Measurements from ENCODE around the gene PTCD1.
A peak's percentile ranks its signal among the peaks of the same experiment; 100 is the strongest.
"Not testable (repeated sequence)": the region's sequence is repeated elsewhere in the genome, so short reads cannot be mapped to it uniquely, and the experiment has no call there.

Gene PTCD1

DNA sequence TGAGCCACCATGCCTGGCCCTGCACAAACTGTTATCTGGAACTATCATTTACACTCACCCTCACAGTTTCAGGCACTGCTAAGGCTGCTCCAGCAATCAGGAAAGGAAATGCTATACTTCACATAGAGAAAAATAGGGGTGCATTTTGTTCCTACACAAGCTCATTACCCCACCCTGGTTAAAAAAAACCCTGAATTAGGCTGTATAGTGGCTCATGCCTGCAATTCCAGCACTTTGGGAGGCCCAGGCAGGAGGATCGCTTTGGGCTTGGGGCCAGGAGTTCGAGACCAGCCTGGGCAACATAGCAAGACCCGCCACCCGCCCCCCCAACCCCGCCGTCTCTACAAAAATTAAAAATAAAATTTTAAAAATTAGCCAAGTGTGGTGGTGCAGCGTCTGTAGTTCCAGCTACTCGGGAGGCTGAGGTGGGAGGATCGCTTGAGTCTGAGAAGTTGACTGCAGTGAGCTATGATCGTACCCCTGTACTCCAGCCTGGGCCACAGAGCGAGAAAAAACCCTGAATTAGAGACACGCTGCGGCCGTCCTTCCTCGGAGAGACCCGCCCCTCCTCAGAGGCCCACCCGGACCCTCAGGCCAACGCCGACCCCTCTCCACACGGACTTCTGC is 539 bp downstream of the PTCD1 start:
- Mint-ChIP-seq H3K4me1 (peaks cover 37% of the 10 kb centered on the region), H3K4me3 (peak overlapping the region; percentile 99), H3K36me3 (ENCODE audit: insufficient read depth) (peaks cover 18% of the 10 kb centered on the region), H3K27me3 (no peaks in the 10 kb centered on the region), H3K27ac (ENCODE audit: low read depth) (peak overlapping the region; percentile 98), H3K9me3 (no peaks in the 10 kb centered on the region)
- ATAC-seq (replicated peaks; ENCODE audit: extremely low read depth, poor library complexity, severe bottlenecking): peak; percentile 55
- DNase-seq (ENCODE audit: low spot score in 2 of 2): no peak

DNA sequence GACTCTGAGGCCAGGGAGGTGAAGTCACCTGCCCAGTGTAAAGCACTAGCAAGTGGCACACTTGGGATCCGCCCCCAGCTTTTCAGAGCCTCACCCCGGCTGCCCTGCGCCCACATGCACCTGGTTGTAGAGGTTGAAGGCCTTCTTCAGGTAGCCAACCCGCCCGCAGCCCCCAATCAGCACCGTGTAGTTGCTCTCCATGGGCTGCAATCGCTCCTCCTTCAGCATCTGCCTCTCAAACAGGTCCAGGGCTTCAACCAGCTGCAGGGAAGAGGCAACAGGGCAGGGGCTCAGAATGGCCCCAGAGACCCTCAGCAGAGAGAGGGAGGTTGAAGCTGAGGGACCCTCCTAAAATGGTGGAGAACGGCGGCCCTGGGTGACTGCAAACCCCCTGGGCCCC is 5.4 kb downstream of the PTCD1 start:
- ATAC-seq (replicated peaks; ENCODE audit: extremely low read depth, poor library complexity, severe bottlenecking): no peak
- Mint-ChIP-seq H3K36me3 (ENCODE audit: insufficient read depth) (peaks cover 12% of the 10 kb centered on the region), H3K4me1 (no peaks in the 10 kb centered on the region)

DNA sequence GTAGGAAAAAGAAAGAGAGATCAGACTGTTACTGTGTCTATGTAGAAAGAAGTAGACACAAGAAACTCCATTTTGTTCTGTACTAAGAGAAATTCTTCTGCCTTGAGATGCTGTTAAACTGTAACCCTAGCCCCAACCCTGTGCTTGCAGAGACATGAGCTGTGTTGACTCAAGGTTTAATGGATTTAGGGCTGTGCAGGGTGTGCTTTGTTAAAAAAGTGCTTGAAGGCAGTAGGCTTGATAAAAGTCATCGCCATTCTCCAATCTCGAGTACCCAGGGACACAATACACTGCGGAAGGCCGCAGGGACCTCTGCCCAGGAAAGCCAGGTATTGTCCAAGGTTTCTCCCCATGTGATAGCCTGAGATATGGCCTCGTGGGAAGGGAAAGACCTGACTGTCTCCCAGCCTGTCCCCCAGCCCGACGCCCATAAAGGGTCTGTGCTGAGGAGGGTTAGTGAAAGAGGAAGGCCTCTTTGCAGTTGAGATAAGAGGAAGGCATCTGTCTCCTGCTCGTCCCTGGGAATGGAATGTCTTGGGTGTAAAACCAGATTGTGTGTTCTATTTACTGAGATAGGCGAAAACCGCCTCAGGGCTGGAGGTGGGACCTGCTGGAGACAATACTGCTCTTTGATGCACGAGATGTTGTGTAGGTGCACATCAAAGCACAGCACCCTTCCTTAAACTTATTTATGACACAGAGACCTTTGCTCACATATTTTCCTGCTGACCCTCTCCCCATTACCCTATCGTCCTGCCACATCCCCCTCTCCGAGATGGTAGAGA is 6.7 kb downstream of the PTCD1 start:
- H3K36me3 Mint-ChIP-seq (ENCODE audit: insufficient read depth): peaks cover 16% of the 10 kb centered on the region
- H3K27ac Mint-ChIP-seq (ENCODE audit: low read depth); H3K9me3 Mint-ChIP-seq; H3K4me1 Mint-ChIP-seq; H3K4me3 Mint-ChIP-seq; H3K27me3 Mint-ChIP-seq; DNase-seq (ENCODE audit: low spot score in 2 of 2); ATAC-seq (replicated peaks; ENCODE audit: extremely low read depth, poor library complexity, severe bottlenecking): not testable (repeated sequence)

More for the DNA sequence above, 5.4 kb downstream of the PTCD1 start:
- Mint-ChIP-seq H3K4me3 (no peak overlapping the region), H3K27ac (ENCODE audit: low read depth) (no peak overlapping the region), H3K9me3 (no peaks in the 10 kb centered on the region), H3K27me3 (no peaks in the 10 kb centered on the region)
- DNase-seq (ENCODE audit: low spot score in 2 of 2): no peak

DNA sequence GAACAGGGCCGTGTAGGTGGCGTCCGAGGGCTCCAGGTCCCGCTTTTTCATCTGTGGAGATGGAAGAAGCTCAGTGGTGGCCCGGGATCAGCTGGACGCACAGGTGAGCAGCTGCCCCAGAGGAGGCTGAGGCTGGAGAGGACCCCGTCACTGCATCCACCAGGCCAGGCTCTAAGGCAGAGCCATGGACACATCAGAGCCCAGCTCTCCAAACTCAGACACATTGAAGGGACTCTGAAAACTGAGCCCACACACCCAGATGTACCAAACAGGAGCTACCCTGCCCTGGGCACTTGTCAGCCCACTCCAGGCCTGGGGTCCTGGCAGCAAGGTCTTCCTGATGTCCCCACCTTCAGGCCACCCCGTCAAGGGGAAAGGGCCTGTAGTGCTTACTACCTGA is 8.8 kb downstream of the PTCD1 start:
- Mint-ChIP-seq H3K9me3 (no peaks in the 10 kb centered on the region), H3K27me3 (no peaks in the 10 kb centered on the region), H3K36me3 (ENCODE audit: insufficient read depth) (peaks cover 18% of the 10 kb centered on the region), H3K4me3 (no peak overlapping the region), H3K4me1 (no peaks in the 10 kb centered on the region), H3K27ac (ENCODE audit: low read depth) (no peak overlapping the region)
- ATAC-seq (replicated peaks; ENCODE audit: extremely low read depth, poor library complexity, severe bottlenecking): no peak
- DNase-seq (ENCODE audit: low spot score in 2 of 2): no peak

- DNase-seq (ENCODE audit: low spot score in 2 of 2) (no peak), ATAC-seq (replicated peaks; ENCODE audit: extremely low read depth, poor library complexity, severe bottlenecking) (no peak)
- Mint-ChIP-seq H3K36me3 (ENCODE audit: insufficient read depth) (peaks cover 18% of the 10 kb centered on the region), H3K4me1 (no peaks in the 10 kb centered on the region), H3K27ac (ENCODE audit: low read depth) (no peak overlapping the region), H3K27me3 (no peaks in the 10 kb centered on the region), H3K4me3 (no peak overlapping the region), H3K9me3 (no peaks in the 10 kb centered on the region)
Observed at GRCh38 chr7:99428972-99429566, 9.5 kb downstream of the PTCD1 start.

DNA sequence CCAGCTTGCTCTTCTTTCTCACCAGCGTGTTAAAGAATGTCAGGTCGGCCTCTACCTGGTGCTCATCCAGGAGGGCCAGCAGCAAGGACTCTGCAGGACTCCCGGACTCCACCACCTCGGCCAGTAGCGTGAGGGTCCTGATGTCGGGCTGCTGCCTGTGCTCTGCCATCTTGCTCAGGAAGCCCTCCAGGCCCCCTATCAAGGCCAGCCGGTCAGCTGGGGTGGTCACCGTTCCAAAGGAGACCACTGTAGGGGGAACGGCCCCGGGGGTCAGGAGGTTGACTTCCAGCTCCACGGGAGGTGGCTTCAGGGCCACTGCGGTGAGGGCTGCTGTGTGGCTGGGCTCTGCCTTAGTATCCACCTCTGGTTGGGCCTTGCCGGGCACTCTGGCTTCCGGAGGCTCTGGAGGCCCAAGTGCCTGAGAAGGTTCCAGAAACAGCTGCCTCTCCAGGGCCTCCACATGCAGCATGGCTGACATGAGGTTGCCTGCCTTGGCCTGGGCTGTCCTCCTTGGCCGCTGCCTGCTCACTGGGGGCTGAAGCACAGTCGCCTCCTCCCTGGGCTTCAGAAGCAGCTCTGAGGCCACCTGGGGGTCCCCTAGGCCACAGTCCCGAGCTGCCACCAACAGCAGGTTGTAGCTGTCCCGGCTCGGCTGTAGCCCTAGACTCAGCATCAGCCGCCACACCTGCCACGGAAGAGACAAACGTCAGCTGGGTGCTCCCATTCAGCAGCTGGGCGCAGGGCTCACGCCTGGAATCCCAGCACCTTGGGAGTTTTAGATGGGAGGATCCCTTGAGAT is 13.5 kb downstream of the PTCD1 start:
- DNase-seq (ENCODE audit: low spot score in 2 of 2) (no peak), ATAC-seq (replicated peaks; ENCODE audit: extremely low read depth, poor library complexity, severe bottlenecking) (no peak)
- Mint-ChIP-seq H3K4me3 (no peak overlapping the region), H3K27ac (ENCODE audit: low read depth) (no peak overlapping the region), H3K4me1 (no peaks in the 10 kb centered on the region), H3K9me3 (no peaks in the 10 kb centered on the region), H3K36me3 (ENCODE audit: insufficient read depth) (peaks cover 16% of the 10 kb centered on the region), H3K27me3 (no peaks in the 10 kb centered on the region)

DNA sequence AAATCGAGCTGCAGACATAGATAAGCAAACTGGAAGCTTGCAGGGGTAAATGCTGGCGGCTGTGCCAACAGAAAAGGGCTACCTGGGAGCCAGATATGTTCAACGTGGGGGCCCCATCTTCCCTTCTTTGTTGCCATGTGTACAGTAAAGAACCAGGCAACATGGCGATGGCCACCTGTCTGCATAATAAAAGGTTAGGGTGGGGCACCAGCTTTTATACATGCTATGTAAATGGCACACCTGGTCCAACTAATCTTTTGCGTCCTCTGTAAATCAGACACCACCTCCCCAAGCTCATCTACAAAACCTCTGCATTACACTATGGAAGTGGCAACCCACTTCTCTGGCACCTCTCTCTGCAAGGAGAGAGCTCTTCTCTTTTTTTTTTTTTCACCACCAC is 16.0 kb downstream of the PTCD1 start:
- DNase-seq (ENCODE audit: low spot score in 2 of 2) (no peak), ATAC-seq (replicated peaks; ENCODE audit: extremely low read depth, poor library complexity, severe bottlenecking) (no peak)
- Mint-ChIP-seq H3K27me3 (no peaks in the 10 kb centered on the region), H3K4me3 (no peak overlapping the region), H3K4me1 (no peaks in the 10 kb centered on the region), H3K36me3 (ENCODE audit: insufficient read depth) (peaks cover 33% of the 10 kb centered on the region), H3K27ac (ENCODE audit: low read depth) (no peak overlapping the region), H3K9me3 (no peaks in the 10 kb centered on the region)

DNA sequence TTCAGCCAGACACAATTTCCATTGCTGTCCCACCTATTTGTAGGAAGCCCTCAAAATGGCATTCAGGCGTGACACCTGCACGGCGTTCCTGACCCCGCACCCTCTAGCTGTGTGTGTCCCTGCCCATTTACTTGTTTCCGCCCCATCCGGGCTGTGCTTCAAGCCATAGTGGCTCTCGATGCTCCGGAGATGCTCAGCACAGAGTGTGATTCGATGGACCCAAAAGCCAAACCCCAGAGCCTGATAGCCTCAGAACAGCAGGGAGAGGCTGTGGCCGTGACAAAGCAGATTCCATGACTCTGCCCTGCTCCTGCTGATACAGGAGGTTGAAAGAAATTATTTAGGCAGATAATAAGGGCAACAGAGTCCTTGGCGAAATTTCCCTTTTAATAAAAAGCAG is 16.4 kb downstream of the PTCD1 start:
- Mint-ChIP-seq H3K27ac (ENCODE audit: low read depth) (no peak overlapping the region), H3K36me3 (ENCODE audit: insufficient read depth) (peaks cover 38% of the 10 kb centered on the region), H3K27me3 (no peaks in the 10 kb centered on the region), H3K4me3 (no peak overlapping the region), H3K9me3 (no peaks in the 10 kb centered on the region), H3K4me1 (no peaks in the 10 kb centered on the region)
- ATAC-seq (replicated peaks; ENCODE audit: extremely low read depth, poor library complexity, severe bottlenecking) (no peak), DNase-seq (ENCODE audit: low spot score in 2 of 2) (no peak)

DNA sequence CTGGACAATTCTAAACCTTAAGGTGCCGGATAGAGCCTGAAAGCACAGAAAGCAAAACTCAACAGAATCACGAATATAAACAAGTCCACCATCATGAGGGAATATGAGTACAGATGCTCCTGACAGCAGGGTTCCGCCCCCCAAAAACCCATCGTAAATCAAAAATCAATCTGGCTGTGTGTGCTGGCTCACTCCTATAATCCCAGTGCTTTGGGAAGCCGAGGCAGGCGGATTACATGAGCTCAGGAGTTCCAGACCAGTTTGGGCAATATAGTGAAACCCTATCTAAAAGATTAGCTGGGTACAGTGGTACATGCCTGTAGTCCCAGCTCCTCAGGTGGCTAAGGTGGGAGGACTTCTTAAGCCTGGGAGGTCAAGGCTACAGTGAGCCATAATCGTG is 17.6 kb downstream of the PTCD1 start:
- Mint-ChIP-seq H3K27ac (ENCODE audit: low read depth) (no peak overlapping the region), H3K4me3 (no peak overlapping the region), H3K27me3 (no peaks in the 10 kb centered on the region), H3K9me3 (no peaks in the 10 kb centered on the region), H3K36me3 (ENCODE audit: insufficient read depth) (peaks cover 50% of the 10 kb centered on the region), H3K4me1 (no peaks in the 10 kb centered on the region)
- ATAC-seq (replicated peaks; ENCODE audit: extremely low read depth, poor library complexity, severe bottlenecking) (no peak), DNase-seq (ENCODE audit: low spot score in 2 of 2) (no peak)

- no peak overlapping the region for H3K27ac Mint-ChIP-seq (ENCODE audit: low read depth)
- no peak for DNase-seq (ENCODE audit: low spot score in 2 of 2)
- no peak for ATAC-seq (replicated peaks; ENCODE audit: extremely low read depth, poor library complexity, severe bottlenecking)
- H3K4me3 Mint-ChIP-seq: no peak overlapping the region
- no peaks in the 10 kb centered on the region for H3K9me3 Mint-ChIP-seq
- no peaks in the 10 kb centered on the region for H3K27me3 Mint-ChIP-seq
- H3K36me3 Mint-ChIP-seq (ENCODE audit: insufficient read depth): peaks cover 51% of the 10 kb centered on the region
- H3K4me1 Mint-ChIP-seq: peaks cover 1% of the 10 kb centered on the region
Observed at GRCh38 chr7:99420213-99420612, 18.4 kb downstream of the PTCD1 start.

GRCh38 chr7:99419323-99420021 is 19.1 kb downstream of the PTCD1 start:
- no peak overlapping the region for H3K27ac Mint-ChIP-seq (ENCODE audit: low read depth)
- no peak for ATAC-seq (replicated peaks; ENCODE audit: extremely low read depth, poor library complexity, severe bottlenecking)
- H3K4me1 Mint-ChIP-seq: peaks cover 8% of the 10 kb centered on the region
- no peaks in the 10 kb centered on the region for H3K27me3 Mint-ChIP-seq
- no peaks in the 10 kb centered on the region for H3K9me3 Mint-ChIP-seq
- H3K4me3 Mint-ChIP-seq: no peak overlapping the region
- H3K36me3 Mint-ChIP-seq (ENCODE audit: insufficient read depth): peaks cover 59% of the 10 kb centered on the region
- DNase-seq (ENCODE audit: low spot score in 2 of 2): no peak

DNA sequence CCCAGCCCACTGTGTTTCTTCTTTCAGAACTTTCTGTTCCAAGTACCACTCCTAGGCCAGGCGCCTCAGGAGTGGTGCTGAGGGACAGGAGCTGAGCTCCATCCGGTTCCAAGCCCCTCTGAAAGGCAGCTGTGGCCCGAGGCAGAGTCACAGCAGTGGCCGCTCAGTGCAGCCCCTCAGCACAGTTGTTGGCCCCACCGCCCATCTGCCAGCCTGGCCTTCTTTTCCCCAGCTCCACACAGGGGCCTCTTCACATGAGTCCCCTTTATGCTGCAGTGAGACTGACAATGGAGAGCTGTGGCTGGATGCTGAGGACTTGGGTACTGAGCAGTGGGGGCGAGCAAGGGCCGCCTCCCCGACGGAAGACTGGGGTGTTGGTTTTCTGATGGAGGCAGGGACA is 20.3 kb downstream of the PTCD1 start:
- DNase-seq (ENCODE audit: low spot score in 2 of 2): no peak
- no peak overlapping the region for H3K27ac Mint-ChIP-seq (ENCODE audit: low read depth)
- H3K36me3 Mint-ChIP-seq (ENCODE audit: insufficient read depth): peaks cover 65% of the 10 kb centered on the region
- peaks cover 9% of the 10 kb centered on the region for H3K4me1 Mint-ChIP-seq
- no peaks in the 10 kb centered on the region for H3K9me3 Mint-ChIP-seq
- ATAC-seq (replicated peaks; ENCODE audit: extremely low read depth, poor library complexity, severe bottlenecking): no peak
- no peaks in the 10 kb centered on the region for H3K27me3 Mint-ChIP-seq
- H3K4me3 Mint-ChIP-seq: no peak overlapping the region
